Fibroblast of lung (primary cell): ENCODE measurements around the gene SKP1. TPM values are rescaled to one million over a fixed set of nuclear protein-coding genes. Genes with fewer than 3 reads are reported as not detected.
A peak's percentile ranks its signal among the peaks of the same experiment; 100 is the strongest.

Experiments
- DNase-seq, 2 donors: peaks; one replicate each; pipeline versions ENCODE4 v3.0.0 to v3.0.0-alpha.2; 2010; ENCODE audit warnings: low read depth in 2 of 2
- H2AFZ ChIP-seq: 2 replicates; pipeline ENCODE4 v1.5.1; 2012; ENCODE audit warnings: low read length, control low read depth, inconsistent platforms
- H3K27ac ChIP-seq: 2 replicates; pipeline ENCODE4 v1.5.1; 2011; ENCODE audit warnings: low read length, control low read depth; ENCODE audit not compliant: insufficient read depth
- H3K27me3 ChIP-seq: 2 replicates; pipeline ENCODE4 v1.5.1; 2011; ENCODE audit warnings: mild to moderate bottlenecking, low read length; ENCODE audit not compliant: control insufficient read depth, insufficient read depth
- H3K36me3 ChIP-seq: 2 replicates; pipeline ENCODE4 v1.5.1; 2011; ENCODE audit warnings: low read length; ENCODE audit not compliant: control insufficient read depth, insufficient read depth
- H3K4me1 ChIP-seq: 2 replicates; pipeline ENCODE4 v1.5.1; 2011; ENCODE audit warnings: low read length; ENCODE audit not compliant: control insufficient read depth, insufficient read depth; ENCODE audit errors: extremely low read depth
- H3K4me2 ChIP-seq: 2 replicates; pipeline ENCODE4 v1.5.1; 2011; ENCODE audit warnings: low read length, control low read depth; ENCODE audit not compliant: insufficient read depth; ENCODE audit errors: extremely low read depth
- H3K4me3 ChIP-seq, 4 experiments: fragments of 200-600 bp in 1 of 4; sonication (generic) in 1 of 4; replicated peaks in 1 of 4; 2 replicates each; pipeline ENCODE4 v1.5.1; 2011 to 2016; ENCODE audit warnings: low read length in 4 of 4, low read depth in 3 of 4, mild to moderate bottlenecking in 3 of 4, control low read depth in 2 of 4, inconsistent platforms in 1 of 4, mixed read lengths in 1 of 4; ENCODE audit not compliant: insufficient read depth in 1 of 4; ENCODE audit errors: control extremely low read depth in 1 of 4
- H3K79me2 ChIP-seq: 2 replicates; pipeline ENCODE4 v1.5.1; 2012; ENCODE audit warnings: mild to moderate bottlenecking, low read length, inconsistent platforms; ENCODE audit not compliant: control insufficient read depth, insufficient read depth
- H3K9ac ChIP-seq: 2 replicates; pipeline ENCODE4 v1.5.1; 2011; ENCODE audit warnings: mild to moderate bottlenecking, low read length, control low read depth; ENCODE audit not compliant: insufficient read depth
- H3K9me3 ChIP-seq: 2 replicates; pipeline ENCODE4 v1.5.1; 2012; ENCODE audit warnings: low read depth, low read length; ENCODE audit not compliant: control insufficient read depth, insufficient read depth
- H4K20me1 ChIP-seq: 2 replicates; pipeline ENCODE4 v1.5.1; 2011; ENCODE audit warnings: low read length; ENCODE audit not compliant: control insufficient read depth, insufficient read depth; ENCODE audit errors: extremely low read depth
- CTCF ChIP-seq, 2 donors: IDR thresholded peaks in 1 of 2; conservative IDR thresholded peaks in 1 of 2; 1 replicate in 1 of 2; 2 replicates in 1 of 2; pipeline ENCODE4 v1.5.1; 2011 to 2012; ENCODE audit warnings: low read length in 2 of 2, control low read depth in 1 of 2, inconsistent platforms in 1 of 2, low read depth in 1 of 2, mild to moderate bottlenecking in 1 of 2
- EZH2 ChIP-seq: IDR thresholded peaks from 2 replicates; pipeline ENCODE4 v1.5.1; 2012; ENCODE audit warnings: low read length, control low read depth, mild to moderate bottlenecking; ENCODE audit errors: missing control alignments
- polyA plus RNA-seq, 2 donors: library from polyadenylated mRNA; depleted of rRNA in 1 of 2; stranded (reverse) in 1 of 2; unstranded in 1 of 2; fragments of >200 nt; gene quantifications; 2 replicates each; pipeline ENCODE4 v1.2.1, GENCODE V29; 2011 to 2012; ENCODE audit warnings: missing spikeins in 1 of 2
- total RNA-seq: library from RNA; depleted of rRNA; stranded (reverse); fragments of >200 nt; gene quantifications from 2 replicates; pipeline ENCODE4 v1.2.1, GENCODE V29; 2014

SKP1 gene
- total and polyA plus RNA-seq, 2 donors (not counting 1 experiment from before 2014, with no cell fraction given) = 259 to 985 TPM

- DNase-seq = peak; percentile 63 to 66
- Histone ChIP-seq H3K79me2 (no peaks in the 10 kb centered on the region), H3K27me3 (no peaks in the 10 kb centered on the region), H4K20me1 (peaks cover 2% of the 10 kb centered on the region), H3K9ac (no peak overlapping the region), H3K27ac (no peak overlapping the region), H2AFZ (no peak overlapping the region), H3K9me3 (no peaks in the 10 kb centered on the region), H3K4me1 (peaks cover 8% of the 10 kb centered on the region), H3K4me3 (no peak overlapping the region), H3K36me3 (peaks cover 27% of the 10 kb centered on the region), H3K4me2 (no peak overlapping the region)
- TF ChIP-seq EZH2 (no peak), CTCF (conservative IDR thresholded peaks at IDR 0.05 in 1 of 2, IDR thresholded peaks at IDR 0.05 in 1 of 2; ENCODE audit: low read depth in 1 of 2, low read length in 2 of 2) (peak; percentile 63 to 77)
These were observed 36.1 kb downstream of the SKP1 start for GRCh38 chr5:134140530-134141201.

- TF ChIP-seq CTCF (conservative IDR thresholded peaks at IDR 0.05 in 1 of 2, IDR thresholded peaks at IDR 0.05 in 1 of 2; ENCODE audit: low read depth in 1 of 2, low read length in 2 of 2) = no peak
- no peak for TF ChIP-seq EZH2
- no peak overlapping the region for H3K27ac ChIP-seq
- H3K9ac ChIP-seq = no peak overlapping the region
- H3K36me3 ChIP-seq = peaks cover 22% of the 10 kb centered on the region
- H3K27me3 ChIP-seq = no peaks in the 10 kb centered on the region
- peaks cover 8% of the 10 kb centered on the region for H3K4me1 ChIP-seq
- H3K4me2 ChIP-seq = no peak overlapping the region
- peaks cover 2% of the 10 kb centered on the region for H4K20me1 ChIP-seq
- H3K9me3 ChIP-seq = no peaks in the 10 kb centered on the region
- no peaks in the 10 kb centered on the region for H3K79me2 ChIP-seq
- no peak overlapping the region for H2AFZ ChIP-seq
- H3K4me3 ChIP-seq = no peak overlapping the region
- no peak for DNase-seq
These were observed 36.8 kb downstream of the SKP1 start for GRCh38 chr5:134139891-134140469.

- Histone ChIP-seq H3K27ac (no peak overlapping the region), H3K79me2 (no peaks in the 10 kb centered on the region), H3K4me3 (no peak overlapping the region), H3K36me3 (peaks cover 20% of the 10 kb centered on the region), H3K4me1 (peaks cover 8% of the 10 kb centered on the region), H4K20me1 (peaks cover 2% of the 10 kb centered on the region), H3K27me3 (no peaks in the 10 kb centered on the region), H3K4me2 (no peak overlapping the region), H3K9ac (no peak overlapping the region), H3K9me3 (no peaks in the 10 kb centered on the region), H2AFZ (no peak overlapping the region)
- DNase-seq = no peak
- TF ChIP-seq EZH2 (no peak), CTCF (conservative IDR thresholded peaks at IDR 0.05 in 1 of 2, IDR thresholded peaks at IDR 0.05 in 1 of 2; ENCODE audit: low read depth in 1 of 2, low read length in 2 of 2) (no peak)
These were observed 37.3 kb downstream of the SKP1 start for GRCh38 chr5:134139377-134139851.
